Measurements from ENCODE around the gene RILP. TPM values are rescaled to one million over a fixed set of nuclear protein-coding genes. Genes with fewer than 3 reads are reported as not detected.

Gene RILP
- total RNA-seq, 2 experiments from 2014 or later = 2.6 to 3.9 TPM

DNA sequence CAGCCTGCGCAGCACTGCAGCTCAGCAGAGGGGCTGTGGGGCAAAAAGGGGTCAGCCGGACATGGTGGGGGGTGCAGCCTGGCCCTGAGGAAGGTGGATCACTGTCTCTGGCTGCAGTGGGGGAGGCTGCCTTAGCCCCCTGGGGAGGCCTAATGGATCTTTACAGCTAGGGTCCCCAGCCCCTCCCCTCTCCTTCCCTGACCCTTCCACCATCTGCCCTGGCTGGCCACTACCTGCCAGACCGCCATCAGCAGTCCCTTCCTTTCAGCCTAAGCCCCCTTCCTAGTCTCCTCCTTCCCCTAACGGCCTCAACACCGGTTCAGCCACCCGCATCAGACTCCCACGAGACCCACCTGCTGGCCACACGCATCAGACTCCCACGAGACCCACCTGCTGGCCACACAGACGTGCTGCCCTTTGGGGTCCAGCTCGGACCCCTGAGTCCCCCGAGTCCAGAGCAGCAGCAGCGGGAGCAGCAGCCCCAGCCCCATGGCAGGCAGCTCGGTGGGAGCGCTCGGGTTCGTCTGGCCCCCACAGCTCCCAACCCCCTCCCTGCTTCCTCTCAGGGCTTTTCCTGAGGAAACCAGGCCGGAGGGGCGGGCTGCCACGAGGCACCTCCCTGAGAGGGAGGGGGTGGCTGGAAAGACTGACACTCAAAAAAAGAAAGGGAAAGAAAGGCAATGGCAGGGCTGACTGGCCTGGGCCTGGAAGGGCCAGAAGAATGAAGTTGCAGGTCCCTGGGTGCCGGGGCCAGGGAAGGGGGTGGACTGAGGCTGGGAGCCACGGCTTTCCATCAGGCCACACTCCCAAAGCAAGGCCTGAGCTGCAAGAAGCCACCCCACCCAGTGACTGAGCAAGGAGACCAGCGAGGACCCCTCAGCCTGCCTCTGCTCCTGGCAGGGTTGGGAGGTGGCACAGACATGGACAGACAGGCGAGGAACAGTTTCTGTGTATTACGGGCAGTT is 4.2 kb downstream of the RILP start, which contains the start of gene SCARF1:
Gene SCARF1 (minus strand): TSS at position 526 of the 965 bp plus-strand sequence. CDS start 35 bp downstream, at position 491.
- no peaks in the 10 kb centered on the region for H3K9me3 Mint-ChIP-seq
- peaks cover 34% of the 10 kb centered on the region for H3K4me1 Mint-ChIP-seq
- CTCF ChIA-PET = interaction anchor here (0.6 to 1.9 kb wide), 8 partner anchors 9 to 853 kb away, joined by 3 to 5 read pairs (median 3); no protein-coding TSS in a partner anchor
- no peaks in the 10 kb centered on the region for H3K36me3 Mint-ChIP-seq (ENCODE audit: low read depth)
- peak within 1 kb of the TSS; percentile 73 for H3K4me3 Mint-ChIP-seq
- H3K27me3 Mint-ChIP-seq = no peaks in the 10 kb centered on the region
- DNase-seq = no peak
- peak within 1 kb of the TSS; percentile 31 for H3K27ac Mint-ChIP-seq
- POLR2A ChIA-PET = interaction anchor here (0.6 kb wide), 1 partner anchor 129 kb away, joined by 7 read pairs; the partner anchor contains the start of gene INPP5K

GRCh38 chr17:1644493-1645206 is 5.0 kb downstream of the RILP start:
- H3K4me1 Mint-ChIP-seq = peaks cover 30% of the 10 kb centered on the region
- DNase-seq = no peak
- H3K4me3 Mint-ChIP-seq = peak overlapping the region; percentile 73
- no peaks in the 10 kb centered on the region for H3K27me3 Mint-ChIP-seq
- H3K36me3 Mint-ChIP-seq (ENCODE audit: low read depth) = no peaks in the 10 kb centered on the region
- CTCF ChIA-PET = interaction anchor here (0.6 to 1.9 kb wide), 6 partner anchors 9 to 854 kb away, joined by 3 to 5 read pairs (median 3); no protein-coding TSS in a partner anchor
- POLR2A ChIA-PET = no interaction called here
- H3K27ac Mint-ChIP-seq = peak overlapping the region; percentile 55
- no peaks in the 10 kb centered on the region for H3K9me3 Mint-ChIP-seq

DNA sequence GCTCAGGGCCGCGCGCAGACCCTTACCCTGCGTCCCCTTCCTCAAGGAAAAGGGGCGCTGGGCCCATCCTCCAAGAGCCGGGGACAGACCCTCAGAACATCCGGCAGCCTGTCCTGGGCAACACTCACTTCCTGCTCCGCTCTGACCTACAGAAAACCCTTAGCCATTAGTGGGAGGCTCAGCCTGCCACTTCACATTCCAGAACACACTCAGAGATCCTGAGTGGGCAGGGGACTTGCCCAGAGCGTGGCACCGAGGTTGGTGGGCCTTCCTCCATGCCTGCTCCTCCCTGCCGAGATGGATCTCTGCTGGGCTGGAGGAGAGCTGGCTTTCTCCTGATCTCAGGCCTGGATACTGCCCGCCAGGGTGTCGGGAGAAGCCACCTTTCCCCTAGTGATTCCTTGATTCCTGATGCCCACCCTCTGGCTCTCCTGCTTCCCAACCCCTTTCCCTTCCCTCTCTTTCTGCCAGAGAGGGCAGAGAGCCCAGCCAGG is 5.6 kb downstream of the RILP start:
- POLR2A ChIA-PET = no interaction called here
- no peaks in the 10 kb centered on the region for H3K27me3 Mint-ChIP-seq
- peaks cover 30% of the 10 kb centered on the region for H3K4me1 Mint-ChIP-seq
- peak overlapping the region; percentile 73 for H3K4me3 Mint-ChIP-seq
- CTCF ChIA-PET = interaction anchor here (0.6 to 1.8 kb wide), 3 partner anchors 8 to 94 kb away, joined by 3 read pairs; no protein-coding TSS in a partner anchor
- no peaks in the 10 kb centered on the region for H3K36me3 Mint-ChIP-seq (ENCODE audit: low read depth)
- no peak for DNase-seq
- no peaks in the 10 kb centered on the region for H3K9me3 Mint-ChIP-seq
- peak overlapping the region; percentile 62 for H3K27ac Mint-ChIP-seq

DNA sequence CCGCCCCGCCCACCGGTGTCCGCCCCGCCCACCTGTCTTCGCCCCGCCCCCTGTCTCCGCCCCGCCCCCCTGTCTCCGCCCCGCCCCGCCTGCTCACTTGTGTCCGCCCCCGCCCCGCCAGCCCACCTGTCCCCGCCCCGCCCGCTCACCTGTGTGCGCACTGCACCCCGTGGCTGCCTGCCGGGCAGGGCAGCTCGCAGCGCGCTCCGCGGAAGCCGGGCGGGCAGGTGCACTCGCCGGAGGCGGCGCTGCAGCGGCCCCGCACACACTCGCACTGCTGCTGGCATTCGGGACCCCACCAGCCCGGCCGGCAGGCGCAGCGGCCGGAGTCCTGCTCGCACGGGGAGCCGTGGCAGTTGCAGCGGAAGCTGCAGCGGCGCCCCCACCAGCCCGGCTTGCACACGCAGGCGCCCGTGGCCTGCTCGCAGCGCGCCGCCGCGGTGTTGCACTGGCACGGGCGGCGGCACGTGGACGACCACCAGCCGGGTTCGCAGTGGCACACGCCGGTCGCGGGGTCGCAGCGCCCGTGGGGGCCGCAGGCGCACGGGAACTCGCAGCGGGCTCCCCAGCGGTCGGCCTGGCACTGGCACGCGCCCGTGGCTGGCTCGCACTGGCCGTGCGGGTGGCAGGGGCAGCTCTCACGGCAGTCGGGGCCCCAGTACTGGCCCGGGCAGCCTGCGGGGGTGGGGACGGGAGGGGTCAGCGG is 6.2 kb downstream of the RILP start:
- H3K27me3 Mint-ChIP-seq = no peaks in the 10 kb centered on the region
- peak; percentile 60 for DNase-seq
- H3K36me3 Mint-ChIP-seq (ENCODE audit: low read depth) = no peaks in the 10 kb centered on the region
- H3K9me3 Mint-ChIP-seq = no peaks in the 10 kb centered on the region
- peaks cover 29% of the 10 kb centered on the region for H3K4me1 Mint-ChIP-seq
- CTCF ChIA-PET = interaction anchor here (0.6 to 1.8 kb wide), 2 partner anchors 33 to 93 kb away, joined by 3 read pairs; no protein-coding TSS in a partner anchor
- no peak overlapping the region for H3K4me3 Mint-ChIP-seq
- H3K27ac Mint-ChIP-seq = no peak overlapping the region
- POLR2A ChIA-PET = no interaction called here

- Mint-ChIP-seq H3K27me3 (no peaks in the 10 kb centered on the region), H3K27ac (no peak overlapping the region), H3K4me3 (no peak overlapping the region), H3K9me3 (no peaks in the 10 kb centered on the region), H3K4me1 (peaks cover 21% of the 10 kb centered on the region), H3K36me3 (ENCODE audit: low read depth) (no peaks in the 10 kb centered on the region)
- ChIA-PET POLR2A (no interaction called here), CTCF (interaction anchor here (2.0 to 4.9 kb wide), 3 partner anchors 8 to 11 kb away, joined by 6 to 22 read pairs (median 11); partner anchors contain the start of genes RILP and SLC43A2)
- no peak for DNase-seq
These were observed 8.6 kb downstream of the RILP start for GRCh38 chr17:1641065-1641403.

GRCh38 chr17:1640329-1641064 is 9.2 kb downstream of the RILP start:
- H3K4me1 Mint-ChIP-seq = peaks cover 15% of the 10 kb centered on the region
- no peak for DNase-seq
- H3K4me3 Mint-ChIP-seq = no peak overlapping the region
- CTCF ChIA-PET = interaction anchor here (2.0 to 4.9 kb wide), 3 partner anchors 8 to 11 kb away, joined by 6 to 22 read pairs (median 11); partner anchors contain the start of genes RILP and SLC43A2
- no peaks in the 10 kb centered on the region for H3K9me3 Mint-ChIP-seq
- POLR2A ChIA-PET = no interaction called here
- H3K27ac Mint-ChIP-seq = no peak overlapping the region
- H3K27me3 Mint-ChIP-seq = no peaks in the 10 kb centered on the region
- H3K36me3 Mint-ChIP-seq (ENCODE audit: low read depth) = no peaks in the 10 kb centered on the region

GRCh38 chr17:1639549-1640180 is 10.0 kb downstream of the RILP start:
- Mint-ChIP-seq H3K4me1 (peaks cover 8% of the 10 kb centered on the region), H3K27ac (no peak overlapping the region), H3K27me3 (no peaks in the 10 kb centered on the region), H3K9me3 (no peaks in the 10 kb centered on the region), H3K36me3 (ENCODE audit: low read depth) (no peaks in the 10 kb centered on the region), H3K4me3 (no peak overlapping the region)
- ChIA-PET CTCF (interaction anchor here (2.0 to 4.9 kb wide), 3 partner anchors 8 to 10 kb away, joined by 6 to 22 read pairs (median 11); partner anchors contain the start of genes RILP and SLC43A2), POLR2A (no interaction called here)
- DNase-seq = no peak

- no peaks in the 10 kb centered on the region for H3K4me1 Mint-ChIP-seq
- H3K4me3 Mint-ChIP-seq = no peak overlapping the region
- H3K9me3 Mint-ChIP-seq = no peaks in the 10 kb centered on the region
- H3K27me3 Mint-ChIP-seq = no peaks in the 10 kb centered on the region
- DNase-seq = no peak
- CTCF ChIA-PET = interaction anchor here (3.0 to 4.9 kb wide), 2 partner anchors 9 to 10 kb away, joined by 11 to 22 read pairs; partner anchors contain the start of genes RILP and SLC43A2
- POLR2A ChIA-PET = no interaction called here
- no peaks in the 10 kb centered on the region for H3K36me3 Mint-ChIP-seq (ENCODE audit: low read depth)
- H3K27ac Mint-ChIP-seq = no peak overlapping the region
These were observed 10.9 kb downstream of the RILP start for GRCh38 chr17:1638624-1639300.

GRCh38 chr17:1638171-1638590 is 11.5 kb downstream of the RILP start:
- Mint-ChIP-seq H3K36me3 (ENCODE audit: low read depth) (no peaks in the 10 kb centered on the region), H3K4me1 (no peaks in the 10 kb centered on the region), H3K27ac (no peak overlapping the region), H3K4me3 (no peak overlapping the region), H3K9me3 (no peaks in the 10 kb centered on the region), H3K27me3 (no peaks in the 10 kb centered on the region)
- ChIA-PET CTCF (interaction anchor here (4.9 kb wide), 1 partner anchor 8 kb away, joined by 22 read pairs; the partner anchor contains the start of gene SLC43A2), POLR2A (no interaction called here)
- DNase-seq = no peak

DNA sequence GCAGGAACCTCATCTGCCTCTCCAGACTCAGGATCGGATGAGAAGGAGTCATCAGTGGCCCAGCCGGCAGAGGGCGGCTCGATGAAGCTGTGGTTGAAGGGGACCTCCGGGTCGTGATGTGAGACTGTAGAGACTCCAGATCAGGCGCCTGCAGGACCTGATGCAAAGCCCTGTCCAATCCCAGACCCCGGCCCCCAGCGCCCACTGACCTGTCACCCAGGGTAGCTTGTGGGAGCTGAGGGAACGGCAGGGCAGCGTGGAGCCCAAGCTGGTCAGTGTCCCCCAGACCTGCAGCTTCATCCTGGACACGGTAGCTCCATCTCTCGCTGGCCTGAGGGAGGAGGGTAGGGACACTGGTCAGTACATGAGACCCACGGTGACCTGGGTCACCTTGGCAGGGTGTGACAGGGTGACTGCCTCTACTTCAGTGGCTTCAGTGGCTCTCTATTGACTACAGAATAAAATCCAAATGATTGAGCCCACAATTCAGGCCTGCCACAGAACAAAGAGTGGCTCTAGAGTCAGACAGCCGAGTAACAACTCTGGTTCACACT is 12.9 kb downstream of the RILP start:
- peak overlapping the region; percentile 36 for H3K27ac Mint-ChIP-seq
- ChIA-PET POLR2A (no interaction called here), CTCF (interaction anchor here (1.1 to 1.4 kb wide), 2 partner anchors 9 to 12 kb away, joined by 3 read pairs; partner anchors contain the start of gene SCARF1)
- H3K4me1 Mint-ChIP-seq = no peaks in the 10 kb centered on the region
- H3K4me3 Mint-ChIP-seq = no peak overlapping the region
- H3K27me3 Mint-ChIP-seq = peaks cover under 1% of the 10 kb centered on the region
- H3K9me3 Mint-ChIP-seq = no peaks in the 10 kb centered on the region
- DNase-seq = no peak
- no peaks in the 10 kb centered on the region for H3K36me3 Mint-ChIP-seq (ENCODE audit: low read depth)
